Fibroblast of the conjunctiva (primary cell): ENCODE data around the gene CNPY1.

Experiments
- DNase-seq: peaks from one replicate; pipeline ENCODE4 v3.0.0-alpha.2; 2010; ENCODE audit warnings: low read depth

CNPY1 gene

GRCh38 chr7:155466142-155466813, 80.1 kb downstream of the CNPY1 start:
- DNase-seq, result no peak

DNA sequence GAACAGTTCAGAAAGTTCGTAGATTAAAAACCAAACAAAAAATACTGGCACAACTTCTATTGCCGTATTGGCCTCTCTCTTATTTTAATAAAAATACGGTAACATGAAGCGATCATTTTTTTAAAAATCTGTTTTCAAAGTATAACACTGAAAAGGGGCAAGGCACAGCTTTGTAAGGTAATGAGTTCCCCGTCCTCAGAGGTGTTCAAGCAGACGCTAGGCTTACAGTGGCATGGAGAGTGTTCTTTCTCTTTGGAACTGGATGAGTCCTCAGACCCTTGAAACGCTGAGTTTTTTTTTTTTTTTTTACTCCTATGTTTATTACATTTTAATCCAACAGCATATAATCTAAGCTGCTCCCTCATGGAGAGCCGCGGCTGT, 80.6 kb downstream of the CNPY1 start:
- no peak for DNase-seq

- DNase-seq, result no peak
Measured at GRCh38 chr7:155464948-155465739, 81.2 kb downstream of the CNPY1 start.

DNA sequence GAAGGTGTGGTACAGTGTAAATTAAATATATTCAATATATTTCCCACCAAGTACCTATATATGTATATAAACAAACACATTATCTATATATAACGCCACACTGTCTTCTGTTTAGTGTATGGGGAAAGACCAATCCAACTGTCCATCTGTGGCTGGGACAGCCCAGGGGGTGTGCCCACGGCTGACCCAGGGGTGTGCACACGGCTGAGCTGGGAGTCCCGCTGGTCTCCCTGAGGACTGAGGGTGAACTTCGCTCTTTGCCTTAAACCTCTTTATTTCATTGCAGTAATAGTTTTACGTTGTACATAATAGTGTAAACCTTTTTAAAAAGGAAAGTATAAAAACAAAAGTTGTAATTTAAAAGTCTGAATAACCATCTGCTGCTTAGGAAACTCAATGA, 82.2 kb downstream of the CNPY1 start:
- no peak for DNase-seq

DNA sequence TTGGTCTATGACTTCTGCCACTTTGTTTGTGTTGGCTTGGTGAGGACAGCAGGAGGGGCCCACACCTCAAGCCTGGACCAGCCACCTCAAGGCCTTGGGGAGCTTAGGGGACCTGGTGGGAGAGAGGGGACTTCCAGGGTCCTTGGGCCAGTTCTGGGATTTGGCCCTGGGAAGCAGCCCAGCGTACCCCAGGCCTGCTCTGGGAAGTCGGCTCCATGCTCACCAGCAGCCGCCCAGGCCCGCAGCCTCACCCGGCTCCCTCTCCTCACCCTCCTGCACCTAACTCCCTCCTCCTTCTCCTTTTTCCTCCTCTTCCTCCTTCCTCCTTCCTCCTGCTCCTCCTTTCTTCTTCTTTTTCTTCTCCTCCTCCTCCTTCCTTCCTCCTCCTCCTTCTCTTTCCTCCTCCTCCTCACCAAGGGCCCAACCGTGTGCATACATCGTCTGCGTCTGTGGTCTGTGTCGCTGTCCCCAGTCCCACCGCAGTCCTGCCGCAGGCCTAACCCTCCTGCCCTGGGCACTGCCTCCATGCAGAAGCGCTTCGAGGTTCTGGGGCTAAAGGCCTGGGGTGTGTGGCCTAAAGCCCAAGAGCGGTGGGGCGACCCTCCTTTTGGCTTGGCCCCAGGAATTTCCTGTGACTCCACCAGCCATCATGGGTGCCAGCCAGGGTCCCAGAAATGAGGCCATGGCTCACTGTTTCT, 83.1 kb downstream of the CNPY1 start:
- DNase-seq, result no peak

DNA sequence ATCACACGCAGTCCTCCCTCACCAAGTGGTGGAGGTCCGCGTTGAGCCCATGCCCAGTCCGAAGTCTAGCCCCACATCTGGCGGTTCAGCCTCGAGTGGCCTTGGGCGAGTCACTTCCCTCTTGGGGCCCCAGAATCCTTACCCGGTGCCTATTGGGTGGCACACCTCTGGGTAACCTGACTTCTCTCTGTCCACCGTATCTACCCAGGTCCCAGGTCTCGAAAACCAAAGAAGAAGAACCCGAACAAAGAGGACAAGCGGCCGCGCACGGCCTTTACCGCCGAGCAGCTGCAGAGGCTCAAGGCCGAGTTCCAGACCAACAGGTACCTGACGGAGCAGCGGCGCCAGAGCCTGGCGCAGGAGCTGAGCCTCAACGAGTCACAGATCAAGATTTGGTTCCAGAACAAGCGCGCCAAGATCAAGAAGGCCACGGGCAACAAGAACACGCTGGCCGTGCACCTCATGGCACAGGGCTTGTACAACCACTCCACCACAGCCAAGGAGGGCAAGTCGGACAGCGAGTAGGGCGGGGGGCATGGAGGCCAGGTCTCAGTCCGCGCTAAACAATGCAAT, 84.1 kb downstream of the CNPY1 start:
- no peak for DNase-seq

GRCh38 chr7:155461631-155462030, 84.7 kb downstream of the CNPY1 start:
- DNase-seq, result no peak

DNA sequence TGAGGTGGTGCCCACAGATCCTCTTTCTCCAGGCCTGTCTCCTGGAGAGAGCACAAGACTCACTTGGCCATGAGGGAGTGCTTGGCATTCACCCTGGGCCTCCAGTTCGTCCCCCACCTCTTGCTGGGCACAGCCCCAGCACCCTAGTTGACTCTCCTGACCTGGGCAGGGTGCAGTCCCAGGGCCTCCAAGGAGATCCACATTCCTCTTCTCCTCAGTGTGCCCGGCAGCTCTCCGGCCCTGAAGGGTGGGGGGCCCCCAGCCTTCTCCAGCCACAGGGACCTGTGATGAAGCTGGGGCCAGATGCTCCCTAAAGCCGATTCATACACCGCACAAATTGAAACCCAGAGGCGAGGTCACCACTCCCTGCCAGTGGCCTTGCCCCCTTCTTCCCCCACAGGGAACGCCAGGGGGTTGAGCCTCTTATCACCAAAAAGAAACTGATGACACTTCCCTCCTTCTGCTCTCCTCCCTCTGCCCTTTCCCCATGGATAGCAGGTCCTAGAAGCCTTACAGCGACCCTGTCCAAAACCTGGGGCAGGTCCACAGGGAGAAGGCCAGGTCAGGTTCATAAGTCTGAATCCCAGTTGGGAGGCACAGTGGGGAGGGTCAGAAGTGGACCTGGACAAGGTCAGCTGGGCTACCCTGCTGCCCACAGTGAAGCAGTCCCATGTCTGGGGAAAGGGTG, 85.3 kb downstream of the CNPY1 start:
- DNase-seq, result no peak

DNA sequence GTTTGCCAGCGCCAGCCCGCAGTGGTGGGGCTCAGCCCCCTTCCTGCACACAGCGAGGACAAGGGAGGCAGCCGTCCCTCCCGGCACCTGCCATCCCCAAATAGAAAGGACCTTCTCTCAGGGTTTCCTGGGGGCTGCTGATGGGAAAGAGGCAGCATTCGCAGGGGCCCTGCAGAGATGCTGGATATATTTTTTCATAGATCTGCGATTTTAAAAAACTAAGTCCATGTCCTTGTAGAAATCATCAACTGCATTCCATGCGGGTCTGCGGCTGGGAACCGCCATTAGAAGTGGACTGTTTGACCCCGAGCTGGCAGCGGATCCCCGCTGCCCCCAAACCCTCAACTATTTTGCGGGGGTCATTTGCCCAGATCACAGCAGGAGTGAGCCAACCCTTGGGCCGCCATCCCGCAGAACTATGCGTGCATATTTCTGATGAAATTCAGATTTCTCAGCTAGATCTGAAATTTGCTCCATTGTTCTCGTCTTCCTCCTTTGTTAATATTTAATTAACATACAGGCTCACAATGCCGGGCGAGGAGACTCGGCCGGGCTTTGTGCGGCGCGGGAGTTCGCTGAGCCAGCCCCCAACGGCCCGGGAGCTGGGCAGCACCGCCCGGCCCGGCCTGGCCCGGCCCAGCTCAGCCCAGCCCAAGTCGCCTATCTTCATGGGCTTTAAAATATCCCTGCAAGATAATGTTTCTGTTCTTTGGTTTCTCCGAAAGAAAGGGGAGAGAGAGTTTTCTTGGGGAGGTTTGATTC, 86.5 kb downstream of the CNPY1 start:
- DNase-seq, result no peak

GRCh38 chr7:155458878-155459699, 87.3 kb downstream of the CNPY1 start:
- no peak for DNase-seq

DNA sequence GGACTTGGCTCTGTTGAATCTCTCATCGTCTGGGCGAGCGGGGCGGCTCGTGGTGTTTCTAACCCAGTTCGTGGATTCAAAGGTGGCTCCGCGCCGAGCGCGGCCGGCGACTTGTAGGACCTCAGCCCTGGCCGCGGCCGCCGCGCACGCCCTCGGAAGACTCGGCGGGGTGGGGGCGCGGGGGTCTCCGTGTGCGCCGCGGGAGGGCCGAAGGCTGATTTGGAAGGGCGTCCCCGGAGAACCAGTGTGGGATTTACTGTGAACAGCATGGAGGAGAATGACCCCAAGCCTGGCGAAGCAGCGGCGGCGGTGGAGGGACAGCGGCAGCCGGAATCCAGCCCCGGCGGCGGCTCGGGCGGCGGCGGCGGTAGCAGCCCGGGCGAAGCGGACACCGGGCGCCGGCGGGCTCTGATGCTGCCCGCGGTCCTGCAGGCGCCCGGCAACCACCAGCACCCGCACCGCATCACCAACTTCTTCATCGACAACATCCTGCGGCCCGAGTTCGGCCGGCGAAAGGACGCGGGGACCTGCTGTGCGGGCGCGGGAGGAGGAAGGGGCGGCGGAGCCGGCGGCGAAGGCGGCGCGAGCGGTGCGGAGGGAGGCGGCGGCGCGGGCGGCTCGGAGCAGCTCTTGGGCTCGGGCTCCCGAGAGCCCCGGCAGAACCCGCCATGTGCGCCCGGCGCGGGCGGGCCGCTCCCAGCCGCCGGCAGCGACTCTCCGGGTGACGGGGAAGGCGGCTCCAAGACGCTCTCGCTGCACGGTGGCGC, 88.1 kb downstream of the CNPY1 start, which contains the start of gene EN2:
Gene EN2, plus strand, starts transcription at position 19 of the 767 bp plus-strand sequence. Its CDS starts 249 bp downstream, at position 268.
- no peak for DNase-seq

DNA sequence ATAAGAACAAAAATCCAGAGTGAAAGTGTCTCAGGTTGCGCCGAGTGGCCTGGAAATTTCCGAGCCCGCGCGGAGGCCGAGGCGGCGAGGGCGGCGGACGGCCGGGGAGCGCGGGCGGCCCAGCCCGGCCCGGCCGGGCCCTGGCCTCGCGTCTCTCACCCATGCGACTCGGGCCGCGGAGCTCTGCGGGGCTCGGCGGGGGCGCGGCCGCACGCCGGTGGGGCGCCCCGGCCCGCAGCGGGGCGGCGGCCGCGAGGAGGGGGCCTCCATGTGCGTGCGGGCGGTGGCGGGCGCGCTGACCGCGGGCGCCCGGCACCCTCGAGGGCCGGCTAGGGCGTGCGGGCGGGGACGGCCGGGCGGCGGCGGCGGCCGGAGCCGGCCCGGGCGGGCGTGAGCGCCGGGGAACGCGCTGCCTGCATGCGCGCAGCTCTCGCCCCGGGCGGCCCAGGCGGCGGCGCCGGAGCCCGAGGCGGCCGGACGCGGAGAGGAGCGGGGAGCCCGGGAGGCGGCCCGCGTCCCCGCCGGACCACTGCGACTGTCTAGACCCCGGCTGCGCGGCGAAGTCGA, 88.7 kb downstream of the CNPY1 start:
- DNase-seq, result no peak

DNA sequence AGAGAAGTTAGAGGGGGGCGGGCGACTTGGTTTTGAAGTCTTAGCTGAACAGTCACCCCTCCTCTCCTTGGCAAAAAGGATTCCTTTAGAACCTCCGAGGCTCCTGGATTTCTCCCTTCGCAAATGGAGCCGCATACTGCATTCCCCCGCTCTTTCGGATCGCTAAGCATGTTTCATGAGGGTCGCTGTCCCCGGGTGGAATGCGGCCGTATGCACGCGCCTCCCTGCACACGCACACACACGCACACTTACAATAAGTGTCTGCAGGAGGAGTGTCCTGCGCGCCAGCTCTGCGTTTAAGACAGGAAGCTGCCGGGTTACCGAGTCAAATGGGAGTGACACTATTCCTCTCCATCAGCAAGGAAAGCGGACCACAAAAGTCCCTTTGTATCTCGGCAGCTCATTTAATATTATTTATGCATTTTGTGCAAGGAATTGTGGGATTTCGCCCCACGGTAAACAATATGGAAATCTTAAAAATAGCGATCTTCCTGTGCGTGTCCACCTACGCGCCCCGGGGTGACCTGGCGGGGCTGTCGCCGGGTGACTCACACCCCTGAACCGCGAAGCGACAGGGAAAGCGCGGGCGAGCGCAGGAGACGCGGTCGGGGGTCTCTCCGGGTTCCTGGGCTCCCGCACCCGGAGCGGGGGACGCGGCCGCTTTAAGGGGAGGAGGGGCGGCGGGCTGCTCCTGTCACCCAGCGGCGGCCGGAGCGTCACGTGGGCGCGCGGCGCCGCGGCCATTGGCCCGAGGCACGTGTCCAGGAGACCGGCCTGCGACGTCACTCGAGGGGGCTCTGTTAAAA, 89.4 kb downstream of the CNPY1 start:
- peak; percentile 3 for DNase-seq

- no peak for DNase-seq
Measured at GRCh38 chr7:155455776-155456737, 90.3 kb downstream of the CNPY1 start.

- DNase-seq, result no peak
Measured at GRCh38 chr7:155455132-155455693, 91.1 kb downstream of the CNPY1 start.

- DNase-seq, result no peak
Measured at GRCh38 chr7:155454183-155455112, 91.9 kb downstream of the CNPY1 start.
